Natural killer cell (primary cell): ENCODE data around the gene EXOG. TPM values are rescaled to one million over a fixed set of nuclear protein-coding genes. Genes with fewer than 3 reads are reported as not detected.

Experiments
- ATAC-seq, 3 donors: fragments of 150-1000 bp in 2 of 3; fragments of 200-7000 bp in 1 of 3; cut with Tn5 transposase; 1 replicate in 1 of 3; 2 replicates in 2 of 3; pipeline ENCODE4 v1.10.0; 2021; ENCODE audit warnings: mild to moderate bottlenecking in 2 of 3, moderate library complexity in 2 of 3
- DNase-seq, 2 donors: peaks; one replicate each; pipeline versions ENCODE4 v3.0.0 to v3.0.0-alpha.2; 2013 to 2021; ENCODE audit warnings: mixed read lengths in 1 of 2
- H3K27ac ChIP-seq: one replicate; pipeline ENCODE4 v1.5.1; 2013; ENCODE audit warnings: mild to moderate bottlenecking, low read length
- H3K27me3 ChIP-seq: one replicate; pipeline ENCODE4 v1.6.1; 2013; ENCODE audit warnings: low read length; ENCODE audit not compliant: control insufficient read depth, insufficient read depth
- H3K36me3 ChIP-seq: one replicate; pipeline ENCODE4 v1.6.1; 2013; ENCODE audit warnings: low read length; ENCODE audit not compliant: control insufficient read depth, insufficient read depth
- H3K4me1 ChIP-seq: one replicate; pipeline ENCODE4 v1.6.1; 2013; ENCODE audit warnings: low read length; ENCODE audit not compliant: control insufficient read depth, insufficient read depth
- H3K4me3 ChIP-seq: one replicate; pipeline ENCODE4 v1.5.1; 2013; ENCODE audit warnings: low read length
- H3K9me3 ChIP-seq: one replicate; pipeline ENCODE4 v1.6.1; 2013; ENCODE audit warnings: low read length; ENCODE audit not compliant: control insufficient read depth, insufficient read depth
- H3K27ac Mint-ChIP-seq, 2 donors: one replicate each; pipeline ENCODE4 v1.8.0; 2022; ENCODE audit warnings: mild to moderate bottlenecking in 2 of 2, mixed read lengths in 2 of 2, moderate library complexity in 1 of 2
- H3K27me3 Mint-ChIP-seq, 2 donors: one replicate each; pipeline ENCODE4 v1.8.0; 2022; ENCODE audit warnings: low read depth in 2 of 2, mixed read lengths in 2 of 2
- H3K36me3 Mint-ChIP-seq: one replicate; pipeline ENCODE4 v1.8.0; 2022; ENCODE audit warnings: mixed read lengths
- H3K4me1 Mint-ChIP-seq, 2 donors: one replicate each; pipeline ENCODE4 v1.8.0; 2022; ENCODE audit warnings: mixed read lengths in 2 of 2
- H3K4me3 Mint-ChIP-seq: one replicate; pipeline ENCODE4 v1.8.0; 2022; ENCODE audit warnings: mild to moderate bottlenecking, moderate library complexity, mixed read lengths
- H3K9me3 Mint-ChIP-seq, 2 donors: one replicate each; pipeline ENCODE4 v1.8.0; 2022; ENCODE audit warnings: mixed read lengths in 2 of 2
- whole genome bisulfite sequencing: methylation state at CpG from one replicate; pipeline ENCODE4 v1.1.7; 2013; ENCODE audit warnings: missing lambda C conversion rate; ENCODE audit not compliant: insufficient coverage; 5-methylcytosine and 5-hydroxymethylcytosine counted together
- intact Hi-C: fragments of 100-400 bp; cut with micrococcal nuclease; formaldehyde crosslinking; loops from one replicate; pipeline ENCODE4 v1.14.2; 2022
- total RNA-seq, 4 donors: library from RNA; stranded (reverse); fragments of 120-200 nt in 1 of 4; gene quantifications; one replicate each; pipeline versions ENCODE4 v1.2.3 to v1.2.4, GENCODE V29; 2013 to 2022
- TF ChIP-seq, protein P1 (sequence below): fragments of 200-600 bp; IDR thresholded peaks from one replicate; pipeline ENCODE4 v1.8.0; 2022; ENCODE audit warnings: antibody characterized with exemption

EXOG gene
- total RNA-seq, 3 donors from 2014 or later (not counting 1 experiment from before 2014, with no cell fraction given), result 27.3 to 34.5 (median 30.5) TPM

DNA sequence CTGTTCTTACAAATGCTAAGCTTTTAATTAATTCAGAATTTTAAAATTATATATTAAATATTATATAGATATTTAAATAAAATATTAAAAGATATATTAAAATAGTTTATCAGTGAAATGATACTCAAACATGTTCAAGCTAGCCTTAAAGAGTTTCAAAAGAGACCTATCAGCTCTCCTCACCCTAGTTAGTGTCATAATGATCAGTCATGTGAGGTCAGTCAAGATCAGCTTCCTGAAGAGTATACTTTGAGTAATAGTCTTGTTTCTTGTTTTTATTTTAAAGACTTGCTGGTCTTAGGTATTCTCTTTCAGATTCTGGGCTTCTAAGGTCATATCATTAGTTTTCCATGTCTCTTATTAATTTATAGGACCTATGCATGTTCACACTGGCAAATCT, 14.5 kb downstream of the EXOG start:
- TF ChIP-seq, protein P1, sequence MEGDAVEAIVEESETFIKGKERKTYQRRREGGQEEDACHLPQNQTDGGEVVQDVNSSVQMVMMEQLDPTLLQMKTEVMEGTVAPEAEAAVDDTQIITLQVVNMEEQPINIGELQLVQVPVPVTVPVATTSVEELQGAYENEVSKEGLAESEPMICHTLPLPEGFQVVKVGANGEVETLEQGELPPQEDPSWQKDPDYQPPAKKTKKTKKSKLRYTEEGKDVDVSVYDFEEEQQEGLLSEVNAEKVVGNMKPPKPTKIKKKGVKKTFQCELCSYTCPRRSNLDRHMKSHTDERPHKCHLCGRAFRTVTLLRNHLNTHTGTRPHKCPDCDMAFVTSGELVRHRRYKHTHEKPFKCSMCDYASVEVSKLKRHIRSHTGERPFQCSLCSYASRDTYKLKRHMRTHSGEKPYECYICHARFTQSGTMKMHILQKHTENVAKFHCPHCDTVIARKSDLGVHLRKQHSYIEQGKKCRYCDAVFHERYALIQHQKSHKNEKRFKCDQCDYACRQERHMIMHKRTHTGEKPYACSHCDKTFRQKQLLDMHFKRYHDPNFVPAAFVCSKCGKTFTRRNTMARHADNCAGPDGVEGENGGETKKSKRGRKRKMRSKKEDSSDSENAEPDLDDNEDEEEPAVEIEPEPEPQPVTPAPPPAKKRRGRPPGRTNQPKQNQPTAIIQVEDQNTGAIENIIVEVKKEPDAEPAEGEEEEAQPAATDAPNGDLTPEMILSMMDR, result no peak
- H3K27me3 Mint-ChIP-seq, result no peaks in the 10 kb centered on the region
- H3K36me3 Mint-ChIP-seq, result peaks cover 21% of the 10 kb centered on the region
- Histone ChIP-seq H3K27ac (no peak overlapping the region), H3K9me3 (no peaks in the 10 kb centered on the region), H3K4me1 (no peaks in the 10 kb centered on the region), H3K27me3 (no peaks in the 10 kb centered on the region), H3K36me3 (peaks cover 68% of the 10 kb centered on the region), H3K4me3 (no peak overlapping the region)
- H3K27ac Mint-ChIP-seq, result no peak overlapping the region
- H3K4me1 Mint-ChIP-seq, result no peaks in the 10 kb centered on the region
- no peak overlapping the region for H3K4me3 Mint-ChIP-seq
- DNase-seq (no peak), ATAC-seq (no peak)
- no peaks in the 10 kb centered on the region for H3K9me3 Mint-ChIP-seq
- intact Hi-C loops, result loop anchor here (10.0 kb wide), 1 partner anchor 514 kb away; no protein-coding TSS in a partner anchor

DNA sequence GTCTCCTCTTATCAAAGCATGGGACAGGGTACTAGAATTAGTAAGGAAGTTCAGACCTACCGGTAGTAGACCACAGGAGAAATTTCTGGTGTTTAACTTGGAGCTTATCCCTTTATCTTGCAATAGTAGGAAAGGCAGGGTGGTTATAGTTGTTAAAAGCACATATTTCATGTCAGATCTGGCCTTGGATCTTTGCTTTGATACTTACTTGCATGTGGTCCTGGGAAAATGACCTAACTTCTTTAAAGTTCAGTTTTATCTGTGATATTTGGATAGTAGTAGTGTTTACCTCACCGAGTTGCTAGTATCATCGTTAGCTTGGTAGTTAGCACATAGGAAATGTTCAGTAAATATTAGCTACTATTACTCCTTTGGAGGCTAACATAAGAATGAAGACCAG, 15.4 kb downstream of the EXOG start:
- no peaks in the 10 kb centered on the region for H3K9me3 Mint-ChIP-seq
- H3K36me3 ChIP-seq, result peaks cover 62% of the 10 kb centered on the region
- intact Hi-C loops, result loop anchor here (10.0 kb wide), 1 partner anchor 513 kb away; no protein-coding TSS in a partner anchor
- no peaks in the 10 kb centered on the region for H3K27me3 ChIP-seq
- H3K4me1 Mint-ChIP-seq, result no peaks in the 10 kb centered on the region
- H3K4me3 Mint-ChIP-seq, result no peak overlapping the region
- H3K27ac Mint-ChIP-seq, result no peak overlapping the region
- no peaks in the 10 kb centered on the region for H3K27me3 Mint-ChIP-seq
- no peaks in the 10 kb centered on the region for H3K9me3 ChIP-seq
- ATAC-seq (no peak), DNase-seq (no peak)
- H3K36me3 Mint-ChIP-seq, result peaks cover 18% of the 10 kb centered on the region
- no peak overlapping the region for H3K4me3 ChIP-seq
- 80% methylated on average over 2 of the region's 3 CpGs for WGBS
- no peaks in the 10 kb centered on the region for H3K4me1 ChIP-seq
- no peak overlapping the region for H3K27ac ChIP-seq
- TF ChIP-seq, protein P1, result no peak

DNA sequence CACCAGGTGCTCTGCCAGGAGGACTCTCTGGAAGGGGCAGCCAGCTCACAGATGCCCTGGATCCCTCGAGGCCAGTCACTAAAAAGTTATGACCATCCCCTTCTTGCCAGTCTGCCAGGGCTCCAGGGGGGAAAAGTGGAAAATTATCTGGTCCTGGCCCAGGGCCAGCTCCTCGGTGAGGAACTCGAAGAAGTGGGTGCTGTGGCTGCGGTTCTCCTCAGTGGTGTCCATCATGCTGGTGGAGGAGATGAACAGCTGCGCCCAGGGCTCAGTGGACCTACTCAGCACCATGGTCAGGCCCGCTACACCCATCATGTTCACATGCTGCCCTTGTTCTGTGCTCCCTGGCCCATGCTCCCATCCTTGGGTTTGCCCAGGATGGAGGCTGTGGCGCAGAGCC, 19.2 kb downstream of the EXOG start:
- intact Hi-C loops, result loop anchor here (10.0 kb wide), 1 partner anchor 509 kb away; no protein-coding TSS in a partner anchor
- no peak overlapping the region for H3K27ac Mint-ChIP-seq
- H3K27ac ChIP-seq, result no peak overlapping the region
- H3K36me3 Mint-ChIP-seq, result no peaks in the 10 kb centered on the region
- H3K27me3 Mint-ChIP-seq, result no peaks in the 10 kb centered on the region
- no peaks in the 10 kb centered on the region for H3K27me3 ChIP-seq
- no peaks in the 10 kb centered on the region for H3K9me3 Mint-ChIP-seq
- no peaks in the 10 kb centered on the region for H3K9me3 ChIP-seq
- H3K4me3 Mint-ChIP-seq, result no peak overlapping the region
- H3K36me3 ChIP-seq, result peaks cover 33% of the 10 kb centered on the region
- no peak overlapping the region for H3K4me3 ChIP-seq
- no peaks in the 10 kb centered on the region for H3K4me1 ChIP-seq
- TF ChIP-seq, protein P1, result no peak
- ATAC-seq, result no peak
- DNase-seq, result no peak
- peaks cover 18% of the 10 kb centered on the region in 2 donors for H3K4me1 Mint-ChIP-seq
- WGBS, result 96% methylated on average over 7 of the region's 7 CpGs

DNA sequence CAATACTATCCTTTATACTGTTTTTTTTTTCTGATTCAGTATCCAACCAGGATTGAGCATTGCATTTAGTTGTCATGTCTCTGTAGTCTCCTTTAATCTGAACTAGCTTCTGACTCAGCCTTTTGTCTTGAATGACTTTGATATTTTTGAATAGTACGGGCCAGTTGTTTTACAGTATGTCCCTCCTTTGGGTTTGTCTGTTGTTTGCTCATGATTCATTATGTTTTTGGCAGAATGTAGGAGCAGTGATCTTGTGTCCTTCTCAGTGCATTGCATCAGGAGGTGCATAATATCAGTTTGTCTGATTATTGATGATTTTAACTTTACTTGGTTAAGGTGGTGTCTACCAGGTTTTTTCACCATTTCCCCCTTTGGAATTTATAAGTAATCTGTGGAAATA, 20.5 kb downstream of the EXOG start:
- intact Hi-C loops, result loop anchor here (10.0 kb wide), 1 partner anchor 508 kb away; no protein-coding TSS in a partner anchor
- TF ChIP-seq, protein P1, result no peak
- peaks cover 23% of the 10 kb centered on the region for H3K36me3 ChIP-seq
- ATAC-seq (no peak), DNase-seq (no peak)
- H3K9me3 ChIP-seq, result no peaks in the 10 kb centered on the region
- Mint-ChIP-seq H3K27ac (no peak overlapping the region), H3K27me3 (no peaks in the 10 kb centered on the region), H3K36me3 (no peaks in the 10 kb centered on the region), H3K4me1 (peaks cover 18 to 30% of the 10 kb centered on the region in 2 donors), H3K9me3 (no peaks in the 10 kb centered on the region), H3K4me3 (no peak overlapping the region)
- WGBS, result 0% methylated on average over 1 of the region's 1 CpG
- no peaks in the 10 kb centered on the region for H3K27me3 ChIP-seq
- no peak overlapping the region for H3K27ac ChIP-seq
- H3K4me1 ChIP-seq, result no peaks in the 10 kb centered on the region
- no peak overlapping the region for H3K4me3 ChIP-seq
